OCI-LY3 (cell line): Measurements from ENCODE around the gene SNRNP25.
A peak's percentile ranks its signal among the peaks of the same experiment; 100 is the strongest.

ENCODE experiments used
- H2AFZ ChIP-seq: fragments of 200-600, 300-600 bp; shearing (Covaris generic); 2 replicates; pipeline ENCODE4 v1.6.0; 2014; ENCODE audit warnings: antibody characterized with exemption, low read depth, low read length
- H3K27ac ChIP-seq: fragments of 200-600, 300-600 bp; sonication (generic); 2 replicates; pipeline ENCODE4 v1.5.1; 2014; ENCODE audit warnings: mild to moderate bottlenecking, low read length, moderate library complexity, mixed read lengths
- H3K27me3 ChIP-seq: fragments of 200-600, 300-600 bp; sonication (generic); 2 replicates; pipeline ENCODE4 v1.6.1; 2014; ENCODE audit warnings: low read depth, low read length, mixed read lengths
- H3K36me3 ChIP-seq: fragments of 200-600, 300-600 bp; sonication (generic); replicated peaks from 2 replicates; pipeline ENCODE3; 2014; ENCODE audit warnings: low read depth, low read length, mixed read lengths
- H3K4me1 ChIP-seq: fragments of 300-600, 200-600 bp; sonication (generic); 2 replicates; pipeline ENCODE4 v1.6.1; 2014; ENCODE audit warnings: low read length, mixed read lengths
- H3K4me2 ChIP-seq: fragments of 200-600, 300-600 bp; sonication (generic); 2 replicates; pipeline ENCODE4 v1.6.1; 2014; ENCODE audit warnings: low read length, mixed read lengths
- H3K4me3 ChIP-seq: fragments of 300-600, 200-600 bp; sonication (generic); 2 replicates; pipeline ENCODE4 v1.5.1; 2014; ENCODE audit warnings: antibody characterized with exemption, mild to moderate bottlenecking, low read length, moderate library complexity
- H3K79me2 ChIP-seq: fragments of 300-600, 200-600 bp; shearing (Covaris generic); 2 replicates; pipeline ENCODE4 v1.6.1; 2014; ENCODE audit warnings: mild to moderate bottlenecking, low read length, mixed read lengths
- H3K9ac ChIP-seq: fragments of 300-600, 200-600 bp; shearing (Covaris generic); 2 replicates; pipeline ENCODE4 v1.6.0; 2014; ENCODE audit warnings: mild to moderate bottlenecking, low read length, moderate library complexity
- H3K9me3 ChIP-seq: fragments of 200-600, 300-600 bp; shearing (Covaris generic); 2 replicates; pipeline ENCODE4 v1.6.1; 2014; ENCODE audit warnings: low read length, mixed read lengths; ENCODE audit not compliant: insufficient read depth
- H4K20me1 ChIP-seq: fragments of 200-600, 300-600 bp; sonication (generic); 2 replicates; pipeline ENCODE4 v1.6.1; 2016; ENCODE audit warnings: low read length, mixed read lengths; ENCODE audit not compliant: insufficient read depth
- EZH2phosphoT487 ChIP-seq: fragments of 200-600 bp; shearing (Covaris generic); IDR thresholded peaks from 2 replicates; pipeline ENCODE4 v1.6.1; 2018; ENCODE audit warnings: antibody characterized with exemption, mixed run types, low read depth
- TF ChIP-seq, protein P1 (sequence below): fragments of 200-600, 300-600 bp; sonication (generic); IDR thresholded peaks from 2 replicates; pipeline ENCODE4 v1.5.1; 2014; ENCODE audit warnings: antibody characterized with exemption, low read length, low read depth

The SNRNP25 gene

DNA sequence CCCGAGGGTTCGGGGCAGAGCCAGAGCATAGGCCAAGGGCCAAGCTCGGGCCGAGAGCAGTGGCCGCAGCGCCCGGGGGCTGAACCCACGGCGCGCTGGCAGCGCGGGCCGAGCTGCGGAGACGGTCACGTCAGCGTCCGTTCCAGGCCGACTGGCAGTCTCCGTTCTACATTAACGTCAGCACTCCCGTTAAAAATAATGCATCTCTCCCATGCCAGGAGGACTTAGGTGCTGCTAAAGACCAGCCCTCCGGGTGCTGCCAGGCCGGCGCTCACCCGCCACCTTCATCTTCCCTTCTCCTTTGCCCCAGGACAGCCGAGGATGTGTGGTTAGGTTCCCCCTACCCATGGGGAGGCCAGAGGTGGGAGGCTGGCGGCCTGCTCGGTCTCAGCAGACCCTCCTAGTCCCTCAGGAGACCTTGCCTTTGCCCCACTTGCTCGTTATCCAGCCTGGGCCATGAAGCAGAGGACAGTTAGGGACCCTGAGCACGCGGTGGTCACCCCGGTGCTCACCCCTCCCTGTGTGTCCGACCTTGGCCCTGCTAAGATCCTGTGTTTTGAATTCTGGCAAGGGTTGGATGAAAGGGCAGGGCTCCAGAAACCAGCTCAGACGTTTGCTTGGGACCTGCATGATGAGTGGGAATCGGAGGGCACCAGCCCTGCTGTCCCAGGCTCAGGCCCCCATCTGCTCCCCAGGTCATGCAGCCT lies 25.0 kb downstream of the SNRNP25 start:
- H2AFZ ChIP-seq: no peak overlapping the region
- H3K27ac ChIP-seq: peak overlapping the region; percentile 63
- H3K9me3 ChIP-seq: no peaks in the 10 kb centered on the region
- H3K4me2 ChIP-seq: peak overlapping the region; percentile 85
- peak overlapping the region; percentile 92 for H3K4me3 ChIP-seq
- peaks cover 3% of the 10 kb centered on the region for H3K27me3 ChIP-seq
- H3K4me1 ChIP-seq: peaks cover 19% of the 10 kb centered on the region
- peaks cover 15% of the 10 kb centered on the region for H3K79me2 ChIP-seq
- no peak for TF ChIP-seq EZH2phosphoT487
- TF ChIP-seq, protein P1, sequence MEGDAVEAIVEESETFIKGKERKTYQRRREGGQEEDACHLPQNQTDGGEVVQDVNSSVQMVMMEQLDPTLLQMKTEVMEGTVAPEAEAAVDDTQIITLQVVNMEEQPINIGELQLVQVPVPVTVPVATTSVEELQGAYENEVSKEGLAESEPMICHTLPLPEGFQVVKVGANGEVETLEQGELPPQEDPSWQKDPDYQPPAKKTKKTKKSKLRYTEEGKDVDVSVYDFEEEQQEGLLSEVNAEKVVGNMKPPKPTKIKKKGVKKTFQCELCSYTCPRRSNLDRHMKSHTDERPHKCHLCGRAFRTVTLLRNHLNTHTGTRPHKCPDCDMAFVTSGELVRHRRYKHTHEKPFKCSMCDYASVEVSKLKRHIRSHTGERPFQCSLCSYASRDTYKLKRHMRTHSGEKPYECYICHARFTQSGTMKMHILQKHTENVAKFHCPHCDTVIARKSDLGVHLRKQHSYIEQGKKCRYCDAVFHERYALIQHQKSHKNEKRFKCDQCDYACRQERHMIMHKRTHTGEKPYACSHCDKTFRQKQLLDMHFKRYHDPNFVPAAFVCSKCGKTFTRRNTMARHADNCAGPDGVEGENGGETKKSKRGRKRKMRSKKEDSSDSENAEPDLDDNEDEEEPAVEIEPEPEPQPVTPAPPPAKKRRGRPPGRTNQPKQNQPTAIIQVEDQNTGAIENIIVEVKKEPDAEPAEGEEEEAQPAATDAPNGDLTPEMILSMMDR: no peak
- H4K20me1 ChIP-seq: no peaks in the 10 kb centered on the region
- peaks cover 25% of the 10 kb centered on the region for H3K36me3 ChIP-seq
- peak overlapping the region; percentile 83 for H3K9ac ChIP-seq

DNA sequence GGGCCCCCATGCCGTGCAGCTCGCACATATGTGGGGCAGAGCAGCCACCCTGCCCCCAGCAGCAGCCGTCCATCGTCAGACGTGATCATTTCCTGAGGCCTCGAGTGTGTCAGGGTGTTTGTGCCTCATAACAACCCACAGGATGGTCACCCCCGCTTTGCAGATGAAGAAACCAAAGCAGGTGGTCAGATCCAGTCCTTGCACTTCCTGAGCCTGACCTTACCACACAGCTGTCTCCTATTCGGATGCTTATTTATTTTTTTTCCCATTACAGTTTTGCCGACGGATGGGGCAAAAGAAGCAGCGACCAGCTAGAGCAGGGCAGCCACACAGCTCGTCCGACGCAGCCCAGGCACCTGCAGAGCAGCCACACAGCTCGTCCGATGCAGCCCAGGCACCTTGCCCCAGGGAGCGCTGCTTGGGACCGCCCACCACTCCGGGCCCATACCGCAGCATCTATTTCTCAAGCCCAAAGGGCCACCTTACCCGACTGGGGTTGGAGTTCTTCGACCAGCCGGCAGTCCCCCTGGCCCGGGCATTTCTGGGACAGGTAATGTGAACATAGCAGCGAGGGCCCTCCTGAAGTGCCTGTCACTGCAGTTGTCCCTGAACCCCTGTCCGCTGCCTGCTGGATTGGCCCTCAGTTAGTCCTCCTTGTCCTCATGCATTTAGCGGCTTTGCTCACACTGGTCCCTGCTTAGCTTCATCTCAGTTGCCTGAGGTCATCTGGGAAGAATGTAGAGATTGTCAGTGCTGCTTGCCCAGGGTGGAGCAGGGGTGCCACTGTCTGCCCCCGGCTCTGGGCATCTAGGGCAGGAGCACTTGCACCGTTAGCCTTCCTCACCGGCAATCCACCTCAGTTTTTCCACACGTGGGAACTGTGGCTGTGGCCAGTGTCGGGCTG lies 25.8 kb downstream of the SNRNP25 start:
- Histone ChIP-seq H3K79me2 (peaks cover 19% of the 10 kb centered on the region), H3K9me3 (no peaks in the 10 kb centered on the region), H4K20me1 (no peaks in the 10 kb centered on the region), H3K36me3 (peaks cover 33% of the 10 kb centered on the region), H3K27ac (no peak overlapping the region), H3K9ac (peak overlapping the region; percentile 83; the same call in 1 of the 2 replicates), H3K4me3 (peak overlapping the region; percentile 92), H3K4me2 (peak overlapping the region; percentile 85), H3K4me1 (peaks cover 28% of the 10 kb centered on the region), H3K27me3 (no peaks in the 10 kb centered on the region), H2AFZ (no peak overlapping the region)
- TF ChIP-seq EZH2phosphoT487: no peak
- TF ChIP-seq, protein P1: no peak

DNA sequence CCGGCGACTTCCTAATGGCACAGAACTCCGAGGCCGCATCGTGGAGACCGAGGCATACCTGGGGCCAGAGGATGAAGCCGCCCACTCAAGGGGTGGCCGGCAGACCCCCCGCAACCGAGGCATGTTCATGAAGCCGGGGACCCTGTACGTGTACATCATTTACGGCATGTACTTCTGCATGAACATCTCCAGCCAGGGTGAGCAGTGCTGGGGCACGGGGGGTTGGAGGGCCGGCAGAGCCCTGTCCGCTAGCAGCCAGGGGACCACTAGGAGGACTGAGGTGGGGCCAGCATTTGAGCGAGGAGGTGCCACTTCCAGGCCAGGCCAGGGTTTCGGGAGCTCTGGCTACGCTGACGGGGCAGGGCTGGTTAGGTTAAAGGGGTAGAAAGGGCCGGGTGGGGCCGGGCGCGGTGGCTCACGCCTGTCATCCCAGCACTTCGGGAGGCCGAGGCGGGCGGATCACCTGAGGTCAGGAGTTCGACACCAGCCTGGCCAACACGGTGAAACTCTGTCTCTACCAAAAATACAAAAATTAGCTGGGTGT lies 29.5 kb downstream of the SNRNP25 start:
- no peak for TF ChIP-seq EZH2phosphoT487
- TF ChIP-seq, protein P1: no peak
- H3K36me3 ChIP-seq: peaks cover 60% of the 10 kb centered on the region
- H3K4me3 ChIP-seq: no peak overlapping the region
- no peak overlapping the region for H3K9ac ChIP-seq
- H2AFZ ChIP-seq: no peak overlapping the region
- H3K27me3 ChIP-seq: no peaks in the 10 kb centered on the region
- H3K79me2 ChIP-seq: peaks cover 15% of the 10 kb centered on the region
- no peak overlapping the region for H3K27ac ChIP-seq
- no peak overlapping the region for H3K4me2 ChIP-seq
- H4K20me1 ChIP-seq: no peaks in the 10 kb centered on the region; the same call in 1 of the 2 replicates
- no peaks in the 10 kb centered on the region for H3K9me3 ChIP-seq
- peaks cover 30% of the 10 kb centered on the region for H3K4me1 ChIP-seq
